Smooth muscle cell (in vitro differentiated cells): ENCODE measurements around the gene METTL15. TPM values are rescaled to one million over a fixed set of nuclear protein-coding genes. Genes with fewer than 3 reads are reported as not detected.

Experiments
- DNase-seq: peaks from one replicate; lab custom pipeline; 2025; ENCODE audit not compliant: unreplicated experiment; lab: John Stamatoyannopoulos, UW
- H2AFZ ChIP-seq: fragments of 200-600 bp; sonication (generic); 2 replicates; pipeline ENCODE4 v1.6.0; 2016; ENCODE audit warnings: antibody characterized with exemption, low read depth, mild to moderate bottlenecking
- H3F3A ChIP-seq: fragments of 200-600 bp; sonication (generic); 2 replicates; pipeline ENCODE4 v1.6.0; 2017; ENCODE audit warnings: antibody characterized with exemption, low read depth
- H3K27ac ChIP-seq: fragments of 200-600 bp; sonication (generic); 2 replicates; pipeline ENCODE4 v1.5.1; 2016; ENCODE audit warnings: low read depth, mild to moderate bottlenecking
- H3K27me3 ChIP-seq: fragments of 200-600 bp; sonication (generic); 2 replicates; pipeline ENCODE4 v1.6.1; 2016; ENCODE audit warnings: low read depth, mild to moderate bottlenecking
- H3K36me3 ChIP-seq: fragments of 200-600 bp; sonication (generic); 2 replicates; pipeline ENCODE4 v1.5.1; 2016; ENCODE audit warnings: low read depth
- H3K4me1 ChIP-seq: fragments of 200-600 bp; sonication (generic); 2 replicates; pipeline ENCODE4 v1.5.1; 2016; ENCODE audit warnings: low read depth
- H3K4me2 ChIP-seq: fragments of 200-600 bp; sonication (generic); 2 replicates; pipeline ENCODE4 v1.6.0; 2016; ENCODE audit warnings: mild to moderate bottlenecking
- H3K4me3 ChIP-seq: fragments of 200-600 bp; sonication (generic); 2 replicates; pipeline ENCODE4 v1.5.1; 2016; ENCODE audit warnings: mild to moderate bottlenecking
- H3K79me2 ChIP-seq: fragments of 200-600 bp; sonication (generic); 2 replicates; pipeline ENCODE4 v1.6.0; 2016; ENCODE audit warnings: low read depth, mild to moderate bottlenecking
- H3K9ac ChIP-seq: fragments of 200-600 bp; sonication (generic); 2 replicates; pipeline ENCODE4 v1.6.0; 2016; ENCODE audit warnings: low read depth
- H3K9me3 ChIP-seq: fragments of 200-600 bp; sonication (generic); replicated peaks from 2 replicates; pipeline ENCODE4 v1.5.1; 2016; ENCODE audit warnings: low read depth
- H4K20me1 ChIP-seq: fragments of 200-600 bp; sonication (generic); 2 replicates; pipeline ENCODE4 v1.6.0; 2016; ENCODE audit warnings: low read depth
- WGBS: methylation state at CpG from one replicate; pipeline ENCODE4 v1.1.7; 2016; ENCODE audit warnings: low lambda C conversion rate; 5-methylcytosine and 5-hydroxymethylcytosine counted together
- polyA plus RNA-seq: library from polyadenylated mRNA; unstranded; fragments of >200 nt; fragmentation: Nextera tagmentation; extraction: Ambion mirVana; gene quantifications from 2 replicates; pipeline ENCODE4 v1.2.1, GENCODE V29; 2016
- total RNA-seq: library from RNA; depleted of rRNA; stranded (reverse); fragments of >200 nt; gene quantifications from 2 replicates; pipeline ENCODE4 v1.2.3, GENCODE V29; 2014
- TF ChIP-seq, protein P1 (sequence below): fragments of 200-600 bp; sonication (generic); IDR thresholded peaks from 2 replicates; pipeline ENCODE4 v1.5.1; 2017; ENCODE audit warnings: borderline replicate concordance, mild to moderate bottlenecking, antibody characterized with exemption; ENCODE audit not compliant: insufficient read depth, poor library complexity, severe bottlenecking

Gene METTL15
- total and polyA plus RNA-seq, 2 experiments from 2014 or later, result 8.1 to 26.1 TPM

DNA sequence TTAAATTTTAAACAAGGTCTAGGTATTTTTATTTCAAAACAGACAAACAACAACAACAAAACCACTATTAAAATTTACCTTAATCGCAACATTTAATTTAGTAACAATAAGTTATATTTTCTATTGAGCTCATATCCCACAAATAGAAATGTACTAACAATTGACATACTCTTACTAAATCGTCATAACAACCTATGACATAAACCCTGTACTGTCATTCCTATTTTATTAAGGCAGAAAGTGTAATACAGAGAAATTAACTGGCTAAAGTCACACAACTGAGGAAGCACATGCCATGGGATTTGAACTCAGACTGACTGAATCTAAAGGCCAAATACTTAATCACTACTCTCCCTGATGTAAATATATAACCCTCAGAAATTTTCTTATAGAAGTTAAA lies 3.2 kb upstream of the METTL15 start:
- no peaks in the 10 kb centered on the region for H3K27me3 ChIP-seq
- DNase-seq, result no peak
- H3K9me3 ChIP-seq, result no peaks in the 10 kb centered on the region
- peaks cover 35% of the 10 kb centered on the region for H3K4me1 ChIP-seq
- peaks cover 81% of the 10 kb centered on the region for H3K79me2 ChIP-seq
- no peaks in the 10 kb centered on the region for H4K20me1 ChIP-seq
- no peak overlapping the region for H2AFZ ChIP-seq
- no peak overlapping the region for H3K4me2 ChIP-seq
- H3F3A ChIP-seq, result peaks cover 6% of the 10 kb centered on the region
- 94% methylated on average over 2 of the region's 2 CpGs for WGBS
- H3K27ac ChIP-seq, result no peak overlapping the region
- H3K36me3 ChIP-seq, result no peaks in the 10 kb centered on the region
- TF ChIP-seq, protein P1, sequence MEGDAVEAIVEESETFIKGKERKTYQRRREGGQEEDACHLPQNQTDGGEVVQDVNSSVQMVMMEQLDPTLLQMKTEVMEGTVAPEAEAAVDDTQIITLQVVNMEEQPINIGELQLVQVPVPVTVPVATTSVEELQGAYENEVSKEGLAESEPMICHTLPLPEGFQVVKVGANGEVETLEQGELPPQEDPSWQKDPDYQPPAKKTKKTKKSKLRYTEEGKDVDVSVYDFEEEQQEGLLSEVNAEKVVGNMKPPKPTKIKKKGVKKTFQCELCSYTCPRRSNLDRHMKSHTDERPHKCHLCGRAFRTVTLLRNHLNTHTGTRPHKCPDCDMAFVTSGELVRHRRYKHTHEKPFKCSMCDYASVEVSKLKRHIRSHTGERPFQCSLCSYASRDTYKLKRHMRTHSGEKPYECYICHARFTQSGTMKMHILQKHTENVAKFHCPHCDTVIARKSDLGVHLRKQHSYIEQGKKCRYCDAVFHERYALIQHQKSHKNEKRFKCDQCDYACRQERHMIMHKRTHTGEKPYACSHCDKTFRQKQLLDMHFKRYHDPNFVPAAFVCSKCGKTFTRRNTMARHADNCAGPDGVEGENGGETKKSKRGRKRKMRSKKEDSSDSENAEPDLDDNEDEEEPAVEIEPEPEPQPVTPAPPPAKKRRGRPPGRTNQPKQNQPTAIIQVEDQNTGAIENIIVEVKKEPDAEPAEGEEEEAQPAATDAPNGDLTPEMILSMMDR, result no peak
- no peak overlapping the region for H3K4me3 ChIP-seq
- H3K9ac ChIP-seq, result no peak overlapping the region

DNA sequence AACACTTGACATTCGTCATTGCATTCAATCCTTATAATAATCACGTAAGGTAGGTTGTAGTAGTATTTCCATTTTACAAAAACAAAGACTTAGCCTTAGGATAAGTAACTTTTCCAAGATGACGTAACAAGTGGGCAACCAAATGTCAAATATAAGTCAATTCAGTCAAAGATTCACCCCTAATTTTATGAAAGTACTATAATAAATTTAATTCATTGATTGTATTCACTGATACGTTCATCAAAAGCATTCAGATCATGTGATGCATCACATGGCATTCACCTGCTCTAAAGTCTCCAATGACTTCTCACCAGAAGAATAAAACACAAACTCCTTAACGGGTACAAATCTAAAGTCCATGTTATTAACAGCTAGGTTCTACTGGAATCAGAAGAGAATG lies 2.3 kb upstream of the METTL15 start:
- WGBS, result 94% methylated on average over 5 of the region's 5 CpGs
- TF ChIP-seq, protein P1, result no peak
- H3K4me3 ChIP-seq, result no peak overlapping the region
- no peak overlapping the region for H2AFZ ChIP-seq
- peaks cover 37% of the 10 kb centered on the region for H3K4me1 ChIP-seq
- peaks cover 6% of the 10 kb centered on the region for H3F3A ChIP-seq
- no peaks in the 10 kb centered on the region for H3K36me3 ChIP-seq
- peak overlapping the region; percentile 98 for H3K4me2 ChIP-seq
- no peaks in the 10 kb centered on the region for H4K20me1 ChIP-seq
- H3K27me3 ChIP-seq, result no peaks in the 10 kb centered on the region
- peaks cover 81% of the 10 kb centered on the region for H3K79me2 ChIP-seq
- no peaks in the 10 kb centered on the region for H3K9me3 ChIP-seq
- no peak for DNase-seq
- no peak overlapping the region for H3K27ac ChIP-seq
- H3K9ac ChIP-seq, result no peak overlapping the region

DNA sequence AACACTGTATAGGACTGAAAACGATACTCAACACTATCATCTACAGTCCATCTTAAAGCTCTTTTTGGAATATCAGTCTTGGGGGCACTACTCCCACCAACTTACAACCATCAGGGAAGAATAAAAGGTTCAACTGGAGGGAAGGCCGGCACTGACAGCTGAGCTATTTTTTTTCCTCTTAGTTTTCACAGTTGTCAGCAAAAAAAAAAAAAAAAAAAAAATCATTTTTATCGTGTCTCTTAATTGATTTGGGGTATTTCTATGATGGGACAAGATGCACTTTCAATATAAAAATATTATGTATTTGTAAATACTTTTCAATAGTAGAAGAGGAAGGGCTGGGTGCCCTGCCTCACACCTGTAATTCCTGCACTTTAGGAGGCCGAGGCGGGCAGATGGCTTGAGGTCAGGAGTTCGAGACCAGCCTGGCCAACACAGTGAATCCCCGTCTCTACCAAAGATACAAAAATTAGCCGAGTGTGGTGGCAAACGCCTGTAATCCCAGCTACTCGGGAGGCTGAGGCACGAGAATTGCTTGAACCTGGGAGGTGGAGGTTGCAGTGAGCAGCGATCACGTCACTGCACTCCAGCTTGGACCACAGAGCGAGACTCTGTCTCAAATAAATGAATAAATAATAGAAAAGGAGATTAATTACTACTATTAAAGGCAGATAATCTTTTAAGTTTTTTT lies 1.7 kb upstream of the METTL15 start:
- peaks cover 43% of the 10 kb centered on the region for H3K4me1 ChIP-seq
- H4K20me1 ChIP-seq, result no peaks in the 10 kb centered on the region
- peak overlapping the region; percentile 98 for H3K4me2 ChIP-seq
- H3K27me3 ChIP-seq, result no peaks in the 10 kb centered on the region
- 95% methylated on average over 14 of the region's 14 CpGs for WGBS
- peak overlapping the region; percentile 94 for H2AFZ ChIP-seq
- TF ChIP-seq, protein P1, result no peak
- H3F3A ChIP-seq, result peaks cover 6% of the 10 kb centered on the region
- no peak for DNase-seq
- H3K36me3 ChIP-seq, result no peaks in the 10 kb centered on the region
- peak overlapping the region; percentile 84 for H3K4me3 ChIP-seq
- no peaks in the 10 kb centered on the region for H3K9me3 ChIP-seq
- H3K27ac ChIP-seq, result peak overlapping the region; percentile 96
- peak overlapping the region; percentile 97 for H3K9ac ChIP-seq
- peaks cover 83% of the 10 kb centered on the region for H3K79me2 ChIP-seq
